ENCODE measurements around the gene MYO1A. TPM values are rescaled to one million over a fixed set of nuclear protein-coding genes. Genes with fewer than 3 reads are reported as not detected.

Gene MYO1A
- total and polyA plus RNA-seq, 2 of the 13 experiments (the other 11 are each of a cell fraction or from before 2014, with no cell fraction given), result 5.3 to 6.0 TPM

DNA sequence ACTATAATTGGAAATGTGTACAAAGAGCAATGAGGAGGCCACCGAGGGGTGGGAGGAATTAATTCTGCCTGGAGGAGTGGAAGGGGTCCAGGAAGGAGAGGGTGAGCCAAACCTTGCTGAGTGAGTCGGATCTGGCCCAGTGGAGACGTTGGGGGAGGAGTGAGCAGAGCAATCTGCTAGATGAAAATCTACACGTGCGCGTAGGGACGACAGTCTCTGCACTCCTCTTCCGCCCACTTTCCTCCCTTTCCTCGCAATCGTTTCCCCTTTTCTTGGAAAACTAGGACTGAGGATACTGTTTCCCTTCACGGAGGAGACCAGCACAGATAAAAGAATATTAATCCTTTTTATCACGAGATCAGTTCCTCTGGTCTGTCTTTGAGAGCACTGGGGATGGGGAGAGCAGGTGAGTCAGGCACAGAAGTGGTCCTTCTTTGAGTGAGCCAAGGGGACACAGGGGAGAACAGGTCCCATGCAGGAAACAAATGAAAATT, 36.1 kb upstream of the MYO1A start:
- intact Hi-C loops (cut with micrococcal nuclease; ENCODE audit: unreplicated experiment) (loop anchor here (1.0 kb wide), 1 partner anchor 8 kb away; the partner anchor contains the start of gene NEMP1), in situ Hi-C loops (cut with HindIII; ENCODE audit: extremely low pct_ligation_motif_present, low pct_unique_long_range_greater_than_20kb) (no loop called here)
- BruUV-seq (replicated peaks), result no TSS peak
- H3K27ac ChIP-seq (ENCODE audit: extremely low read length, insufficient read depth, low read length), result no peak overlapping the region
- no peaks in the 10 kb centered on the region for H4K20me1 ChIP-seq (ENCODE audit: insufficient read depth, low read length)
- no peaks in the 10 kb centered on the region for H3K9me3 ChIP-seq (ENCODE audit: low read length)
- no peak overlapping the region for H2AFZ ChIP-seq (ENCODE audit: low read length)
- ATAC-seq (no peak), FAIRE-seq (no peak), DNase-seq (ENCODE audit: low spot score) (no peak)
- peaks cover 0 to 4% of the 10 kb centered on the region in 2 experiments; a peak in 1 of 5 replicates for H3K36me3 ChIP-seq (replicated peaks in 1 of 2; ENCODE audit: control insufficient read depth in 1 of 2, insufficient read depth in 2 of 2, low read length in 2 of 2)
- peaks cover 15% of the 10 kb centered on the region for H3K79me2 ChIP-seq (ENCODE audit: insufficient read depth, low read length)
- H3K27me3 ChIP-seq (ENCODE audit: control insufficient read depth in 1 of 2, insufficient read depth in 2 of 2, low read length in 2 of 2), result no peaks in the 10 kb centered on the region; a peak in 1 of 5 replicates
- TF ChIP-seq HOXA3 (CRISPR knock-in tag; IDR thresholded peaks at IDR 0.05) (no peak), ZNF841 (CRISPR knock-in tag; IDR thresholded peaks at IDR 0.05; ENCODE audit: borderline replicate concordance) (no peak)
- TF ChIP-seq, protein P1, sequence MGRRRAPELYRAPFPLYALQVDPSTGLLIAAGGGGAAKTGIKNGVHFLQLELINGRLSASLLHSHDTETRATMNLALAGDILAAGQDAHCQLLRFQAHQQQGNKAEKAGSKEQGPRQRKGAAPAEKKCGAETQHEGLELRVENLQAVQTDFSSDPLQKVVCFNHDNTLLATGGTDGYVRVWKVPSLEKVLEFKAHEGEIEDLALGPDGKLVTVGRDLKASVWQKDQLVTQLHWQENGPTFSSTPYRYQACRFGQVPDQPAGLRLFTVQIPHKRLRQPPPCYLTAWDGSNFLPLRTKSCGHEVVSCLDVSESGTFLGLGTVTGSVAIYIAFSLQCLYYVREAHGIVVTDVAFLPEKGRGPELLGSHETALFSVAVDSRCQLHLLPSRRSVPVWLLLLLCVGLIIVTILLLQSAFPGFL (CRISPR knock-in tag; IDR thresholded peaks at IDR 0.05), result no peak
- TF ChIP-seq, protein P2, sequence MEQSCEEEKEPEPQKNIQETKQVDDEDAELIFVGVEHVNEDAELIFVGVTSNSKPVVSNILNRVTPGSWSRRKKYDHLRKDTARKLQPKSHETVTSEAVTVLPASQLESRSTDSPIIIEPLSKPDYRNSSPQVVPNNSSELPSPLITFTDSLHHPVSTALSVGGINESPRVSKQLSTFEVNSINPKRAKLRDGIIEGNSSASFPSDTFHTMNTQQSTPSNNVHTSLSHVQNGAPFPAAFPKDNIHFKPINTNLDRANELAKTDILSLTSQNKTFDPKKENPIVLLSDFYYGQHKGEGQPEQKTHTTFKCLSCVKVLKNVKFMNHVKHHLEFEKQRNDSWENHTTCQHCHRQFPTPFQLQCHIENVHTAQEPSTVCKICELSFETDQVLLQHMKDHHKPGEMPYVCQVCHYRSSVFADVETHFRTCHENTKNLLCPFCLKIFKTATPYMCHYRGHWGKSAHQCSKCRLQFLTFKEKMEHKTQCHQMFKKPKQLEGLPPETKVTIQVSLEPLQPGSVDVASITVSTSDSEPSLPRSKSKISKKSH (CRISPR knock-in tag; IDR thresholded peaks at IDR 0.05; ENCODE audit: borderline replicate concordance), result no peak
- ChIA-PET POLR2A (interaction anchor here (1.1 to 5.0 kb wide), 4 partner anchors 7 to 43 kb away, joined by 4 to 184 read pairs (median 42); partner anchors contain the start of genes LRP1, NEMP1 and STAT6), CTCF (ENCODE audit: low intra/inter-chr PET ratio, low total read pairs) (no interaction called here)
- H3K4me3 ChIP-seq (replicated peaks in 1 of 3; ENCODE audit: insufficient read depth in 1 of 3, low read depth in 2 of 3, low read length in 3 of 3), result no peak overlapping the region; a peak in 1 of 6 replicates
- H3K9ac ChIP-seq (ENCODE audit: insufficient read depth, low read depth, low read length), result no peak overlapping the region
- H3K4me2 ChIP-seq (ENCODE audit: low read depth, low read length), result peak overlapping the region; percentile 90
- peaks cover 26% of the 10 kb centered on the region for H3K4me1 ChIP-seq (ENCODE audit: insufficient read depth, low read length)
- 80% methylated on average over 12 of the region's 12 CpGs for WGBS (ENCODE audit: low lambda C conversion rate)

DNA sequence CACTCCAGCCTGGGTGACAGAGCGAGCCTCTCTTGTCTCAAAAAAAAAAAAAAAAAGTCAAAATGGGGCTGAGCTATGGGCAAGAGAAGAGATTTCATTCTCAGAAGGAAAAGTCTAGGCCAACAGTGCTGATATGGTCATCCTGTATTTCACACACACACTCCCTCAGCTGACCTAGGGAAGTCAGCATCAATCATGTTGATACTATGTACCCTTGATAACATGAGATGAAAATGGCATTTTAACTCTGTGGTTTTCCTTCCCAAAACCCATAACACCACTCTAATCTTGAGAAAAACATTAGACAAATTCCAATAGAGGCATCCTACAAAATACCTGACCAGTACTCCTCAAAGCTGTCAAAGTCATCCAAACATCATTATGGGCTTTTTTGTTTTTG, 30.9 kb upstream of the MYO1A start:
- POLR2A ChIA-PET, result interaction anchor here (1.9 to 3.9 kb wide), 2 partner anchors 21 to 30 kb away, joined by 7 to 132 read pairs; partner anchors contain the start of gene STAT6
- H3K4me1 ChIP-seq (ENCODE audit: insufficient read depth, low read length), result peaks cover 10% of the 10 kb centered on the region
- in situ Hi-C loops (cut with HindIII; ENCODE audit: extremely low pct_ligation_motif_present, low pct_unique_long_range_greater_than_20kb), result no loop called here
- TF ChIP-seq, protein P3, sequence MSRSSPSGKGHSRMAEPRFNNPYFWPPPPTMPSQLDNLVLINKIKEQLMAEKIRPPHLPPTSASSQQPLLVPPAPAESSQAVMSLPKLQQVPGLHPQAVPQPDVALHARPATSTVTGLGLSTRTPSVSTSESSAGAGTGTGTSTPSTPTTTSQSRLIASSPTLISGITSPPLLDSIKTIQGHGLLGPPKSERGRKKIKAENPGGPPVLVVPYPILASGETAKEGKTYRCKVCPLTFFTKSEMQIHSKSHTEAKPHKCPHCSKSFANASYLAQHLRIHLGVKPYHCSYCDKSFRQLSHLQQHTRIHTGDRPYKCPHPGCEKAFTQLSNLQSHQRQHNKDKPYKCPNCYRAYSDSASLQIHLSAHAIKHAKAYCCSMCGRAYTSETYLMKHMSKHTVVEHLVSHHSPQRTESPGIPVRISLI (CRISPR knock-in tag; IDR thresholded peaks at IDR 0.05; ENCODE audit: borderline replicate concordance), result no peak
- TF ChIP-seq RFXAP (CRISPR knock-in tag; IDR thresholded peaks at IDR 0.05; ENCODE audit: borderline replicate concordance) (no peak), MIER3 (CRISPR knock-in tag; IDR thresholded peaks at IDR 0.05; ENCODE audit: borderline replicate concordance) (no peak), MAFK (conservative IDR thresholded peaks at IDR 0.05 in 1 of 2, IDR thresholded peaks at IDR 0.05 in 1 of 2; ENCODE audit: low read length in 2 of 2) (no peak), SOX13 (IDR thresholded peaks at IDR 0.05) (no peak), SOX13 (CRISPR knock-in tag; conservative IDR thresholded peaks at IDR 0.05 in 1 of 2, IDR thresholded peaks at IDR 0.05 in 1 of 2) (no peak), ATRX (CRISPR knock-in tag; IDR thresholded peaks at IDR 0.05; ENCODE audit: borderline replicate concordance) (no peak)
- TF ChIP-seq, protein P4, sequence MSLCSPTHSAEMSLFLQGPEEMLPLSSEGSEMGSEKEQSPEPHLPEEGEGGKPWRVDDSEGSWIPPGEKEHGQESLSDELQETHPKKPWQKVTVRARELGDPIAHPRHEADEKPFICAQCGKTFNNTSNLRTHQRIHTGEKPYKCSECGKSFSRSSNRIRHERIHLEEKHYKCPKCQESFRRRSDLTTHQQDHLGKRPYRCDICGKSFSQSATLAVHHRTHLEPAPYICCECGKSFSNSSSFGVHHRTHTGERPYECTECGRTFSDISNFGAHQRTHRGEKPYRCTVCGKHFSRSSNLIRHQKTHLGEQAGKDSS (CRISPR knock-in tag; IDR thresholded peaks at IDR 0.05; ENCODE audit: borderline replicate concordance, low read depth), result no peak

More for the DNA sequence above, 30.9 kb upstream of the MYO1A start:
- DNase-seq (ENCODE audit: low spot score) (no peak), ATAC-seq (no peak), FAIRE-seq (no peak)
- Histone ChIP-seq H3K4me3 (replicated peaks in 1 of 3; ENCODE audit: insufficient read depth in 1 of 3, low read depth in 2 of 3, low read length in 3 of 3) (no peak overlapping the region), H3K79me2 (ENCODE audit: insufficient read depth, low read length) (peaks cover 8% of the 10 kb centered on the region), H3K9ac (ENCODE audit: insufficient read depth, low read depth, low read length) (no peak overlapping the region), H3K27me3 (ENCODE audit: control insufficient read depth in 1 of 2, insufficient read depth in 2 of 2, low read length in 2 of 2) (no peaks in the 10 kb centered on the region), H3K4me2 (ENCODE audit: low read depth, low read length) (no peak overlapping the region), H2AFZ (ENCODE audit: low read length) (no peak overlapping the region), H3K27ac (ENCODE audit: extremely low read length, insufficient read depth, low read length) (no peak overlapping the region), H3K9me3 (ENCODE audit: low read length) (no peaks in the 10 kb centered on the region), H4K20me1 (ENCODE audit: insufficient read depth, low read length) (no peaks in the 10 kb centered on the region), H3K36me3 (replicated peaks in 1 of 2; ENCODE audit: control insufficient read depth in 1 of 2, insufficient read depth in 2 of 2, low read length in 2 of 2) (no peaks in the 10 kb centered on the region)
- intact Hi-C loops (cut with micrococcal nuclease; ENCODE audit: unreplicated experiment), result no loop called here
- CTCF ChIA-PET (ENCODE audit: low intra/inter-chr PET ratio, low total read pairs), result no interaction called here
- WGBS (ENCODE audit: low lambda C conversion rate), result 96% methylated on average over 1 of the region's 1 CpG
- no TSS peak for BruUV-seq (replicated peaks)

Data from HepG2 (cell line).